Natural killer cell (primary cell): Measurements from ENCODE around the gene UQCRHL. TPM values are rescaled to one million over a fixed set of nuclear protein-coding genes. Genes with fewer than 3 reads are reported as not detected.

Experiments
- ATAC-seq, 3 donors: fragments of 150-1000 bp in 2 of 3; fragments of 200-7000 bp in 1 of 3; cut with Tn5 transposase; 1 replicate in 1 of 3; 2 replicates in 2 of 3; pipeline ENCODE4 v1.10.0; 2021; ENCODE audit warnings: mild to moderate bottlenecking in 2 of 3, moderate library complexity in 2 of 3
- DNase-seq, 2 donors: peaks; one replicate each; pipeline versions ENCODE4 v3.0.0 to v3.0.0-alpha.2; 2013 to 2021; ENCODE audit warnings: mixed read lengths in 1 of 2
- H3K27ac ChIP-seq: one replicate; pipeline ENCODE4 v1.5.1; 2013; ENCODE audit warnings: mild to moderate bottlenecking, low read length
- H3K27me3 ChIP-seq: one replicate; pipeline ENCODE4 v1.6.1; 2013; ENCODE audit warnings: low read length; ENCODE audit not compliant: control insufficient read depth, insufficient read depth
- H3K36me3 ChIP-seq: one replicate; pipeline ENCODE4 v1.6.1; 2013; ENCODE audit warnings: low read length; ENCODE audit not compliant: control insufficient read depth, insufficient read depth
- H3K4me1 ChIP-seq: one replicate; pipeline ENCODE4 v1.6.1; 2013; ENCODE audit warnings: low read length; ENCODE audit not compliant: control insufficient read depth, insufficient read depth
- H3K4me3 ChIP-seq: one replicate; pipeline ENCODE4 v1.5.1; 2013; ENCODE audit warnings: low read length
- H3K9me3 ChIP-seq: one replicate; pipeline ENCODE4 v1.6.1; 2013; ENCODE audit warnings: low read length; ENCODE audit not compliant: control insufficient read depth, insufficient read depth
- H3K27ac Mint-ChIP-seq, 2 donors: one replicate each; pipeline ENCODE4 v1.8.0; 2022; ENCODE audit warnings: mild to moderate bottlenecking in 2 of 2, mixed read lengths in 2 of 2, moderate library complexity in 1 of 2
- H3K27me3 Mint-ChIP-seq, 2 donors: one replicate each; pipeline ENCODE4 v1.8.0; 2022; ENCODE audit warnings: low read depth in 2 of 2, mixed read lengths in 2 of 2
- H3K36me3 Mint-ChIP-seq: one replicate; pipeline ENCODE4 v1.8.0; 2022; ENCODE audit warnings: mixed read lengths
- H3K4me1 Mint-ChIP-seq, 2 donors: one replicate each; pipeline ENCODE4 v1.8.0; 2022; ENCODE audit warnings: mixed read lengths in 2 of 2
- H3K4me3 Mint-ChIP-seq: one replicate; pipeline ENCODE4 v1.8.0; 2022; ENCODE audit warnings: mild to moderate bottlenecking, moderate library complexity, mixed read lengths
- H3K9me3 Mint-ChIP-seq, 2 donors: one replicate each; pipeline ENCODE4 v1.8.0; 2022; ENCODE audit warnings: mixed read lengths in 2 of 2
- CTCF ChIP-seq: fragments of 200-600 bp; IDR thresholded peaks from one replicate; pipeline ENCODE4 v1.8.0; 2022; ENCODE audit warnings: antibody characterized with exemption
- WGBS: methylation state at CpG from one replicate; pipeline ENCODE4 v1.1.7; 2013; ENCODE audit warnings: missing lambda C conversion rate; ENCODE audit not compliant: insufficient coverage; 5-methylcytosine and 5-hydroxymethylcytosine counted together
- intact Hi-C: fragments of 100-400 bp; cut with micrococcal nuclease; formaldehyde crosslinking; loops from one replicate; pipeline ENCODE4 v1.14.2; 2022
- total RNA-seq, 4 donors: library from RNA; stranded (reverse); fragments of 120-200 nt in 1 of 4; gene quantifications; one replicate each; pipeline versions ENCODE4 v1.2.3 to v1.2.4, GENCODE V29; 2013 to 2022

UQCRHL gene
- total RNA-seq, 3 donors from 2014 or later (not counting 1 experiment from before 2014, with no cell fraction given), result 0.87 to 1.2 (median 1.0) TPM

- H3K27ac Mint-ChIP-seq, result no peak overlapping the region
- H3K4me3 ChIP-seq, result no peak overlapping the region
- peaks cover 15% of the 10 kb centered on the region for H3K4me1 ChIP-seq
- 82% methylated on average over 5 of the region's 6 CpGs for WGBS
- H3K9me3 ChIP-seq, result no peaks in the 10 kb centered on the region
- no peaks in the 10 kb centered on the region for H3K9me3 Mint-ChIP-seq
- ATAC-seq, result no peak
- no peak for TF ChIP-seq CTCF
- no peaks in the 10 kb centered on the region for H3K36me3 Mint-ChIP-seq
- no peak overlapping the region for H3K27ac ChIP-seq
- H3K4me3 Mint-ChIP-seq, result no peak overlapping the region
- no peaks in the 10 kb centered on the region for H3K27me3 Mint-ChIP-seq
- no peaks in the 10 kb centered on the region for H3K36me3 ChIP-seq
- H3K27me3 ChIP-seq, result no peaks in the 10 kb centered on the region
- DNase-seq, result no peak
- H3K4me1 Mint-ChIP-seq, result peaks cover 11 to 16% of the 10 kb centered on the region in 2 donors
- intact Hi-C loops, result no loop called here
These were observed 19.5 kb upstream of the UQCRHL start for GRCh38 chr1:15826810-15827507.

GRCh38 chr1:15825800-15826199, 18.4 kb upstream of the UQCRHL start:
- no peak for TF ChIP-seq CTCF
- H3K9me3 ChIP-seq, result no peaks in the 10 kb centered on the region
- no peaks in the 10 kb centered on the region for H3K27me3 Mint-ChIP-seq
- no peak overlapping the region for H3K4me3 Mint-ChIP-seq
- ATAC-seq (no peak), DNase-seq (no peak)
- H3K36me3 ChIP-seq, result no peaks in the 10 kb centered on the region
- H3K27ac Mint-ChIP-seq, result no peak overlapping the region
- no peaks in the 10 kb centered on the region for H3K9me3 Mint-ChIP-seq
- no peaks in the 10 kb centered on the region for H3K27me3 ChIP-seq
- intact Hi-C loops, result no loop called here
- peaks cover 11 to 12% of the 10 kb centered on the region in 2 donors for H3K4me1 Mint-ChIP-seq
- H3K36me3 Mint-ChIP-seq, result no peaks in the 10 kb centered on the region
- no peak overlapping the region for H3K4me3 ChIP-seq
- H3K4me1 ChIP-seq, result peaks cover 13% of the 10 kb centered on the region
- no peak overlapping the region for H3K27ac ChIP-seq

DNA sequence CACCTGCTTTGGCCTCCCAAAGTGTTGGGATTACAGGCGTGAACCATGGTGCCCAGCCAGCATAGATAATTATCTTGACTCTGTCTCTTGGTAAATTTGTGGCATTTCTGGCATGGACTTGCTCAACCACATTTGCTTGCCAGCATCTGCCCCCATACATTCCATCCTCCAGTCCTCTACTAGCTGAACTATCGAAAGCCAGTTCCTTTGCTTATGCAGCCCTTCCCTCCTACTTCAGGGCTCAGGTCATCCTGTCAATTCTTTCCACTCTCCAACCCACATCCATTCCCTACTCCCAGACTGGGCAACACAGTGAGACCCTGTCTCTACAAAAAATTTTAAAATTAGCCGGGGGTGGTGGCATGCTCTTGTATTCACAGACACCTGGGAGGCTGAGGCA, 13.0 kb upstream of the UQCRHL start:
- DNase-seq (no peak), ATAC-seq (no peak)
- 88% methylated on average over 3 of the region's 3 CpGs for WGBS
- Mint-ChIP-seq H3K27me3 (no peaks in the 10 kb centered on the region), H3K36me3 (no peaks in the 10 kb centered on the region), H3K4me1 (peaks cover 3 to 4% of the 10 kb centered on the region in 2 donors), H3K27ac (no peak overlapping the region), H3K4me3 (no peak overlapping the region), H3K9me3 (no peaks in the 10 kb centered on the region)
- no peak overlapping the region for H3K27ac ChIP-seq
- H3K27me3 ChIP-seq, result no peaks in the 10 kb centered on the region
- H3K36me3 ChIP-seq, result no peaks in the 10 kb centered on the region
- TF ChIP-seq CTCF, result no peak
- no peaks in the 10 kb centered on the region for H3K4me1 ChIP-seq
- no peak overlapping the region for H3K4me3 ChIP-seq
- intact Hi-C loops, result no loop called here
- H3K9me3 ChIP-seq, result no peaks in the 10 kb centered on the region

DNA sequence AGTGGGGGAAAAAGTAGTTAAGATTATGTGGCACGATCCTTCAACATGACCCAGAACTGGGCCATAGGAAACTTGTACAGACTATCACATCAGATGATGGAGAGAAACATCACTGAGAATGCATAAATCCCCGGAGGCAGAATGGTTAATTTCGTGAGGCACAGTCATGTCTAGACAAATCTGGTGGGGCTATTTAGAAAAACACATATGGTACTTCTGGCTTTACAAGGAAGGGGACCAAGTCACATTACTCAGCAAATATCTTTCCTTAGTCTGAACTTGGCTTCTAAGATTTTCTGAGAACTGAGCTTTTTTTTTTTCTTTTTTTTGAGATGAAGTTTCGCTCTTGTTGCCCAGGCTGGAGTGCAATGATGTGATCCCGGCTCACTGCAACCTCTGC, 9.2 kb upstream of the UQCRHL start:
- Histone ChIP-seq H3K9me3 (no peaks in the 10 kb centered on the region), H3K27ac (no peak overlapping the region), H3K4me3 (no peak overlapping the region), H3K36me3 (no peaks in the 10 kb centered on the region), H3K27me3 (no peaks in the 10 kb centered on the region), H3K4me1 (no peaks in the 10 kb centered on the region)
- H3K9me3 Mint-ChIP-seq, result no peaks in the 10 kb centered on the region
- no peaks in the 10 kb centered on the region for H3K27me3 Mint-ChIP-seq
- H3K27ac Mint-ChIP-seq, result no peak overlapping the region
- intact Hi-C loops, result loop anchor here (5.0 kb wide), 2 partner anchors 101 to 176 kb away; no protein-coding TSS in a partner anchor
- H3K4me3 Mint-ChIP-seq, result no peak overlapping the region
- no peak for TF ChIP-seq CTCF
- no peaks in the 10 kb centered on the region for H3K36me3 Mint-ChIP-seq
- 88% methylated on average over 5 of the region's 5 CpGs for WGBS
- peaks cover 5% of the 10 kb centered on the region in 2 donors for H3K4me1 Mint-ChIP-seq
- DNase-seq, result no peak
- ATAC-seq, result no peak
